GM18909 (cell line): ENCODE data around the gene GCGR.

ENCODE experiments used
- ATAC-seq: cut with Tn5 transposase; IDR thresholded peaks from one replicate; pipeline ENCODE4 v1.9.1; 2021; ENCODE audit warnings: mild to moderate bottlenecking; ENCODE audit not compliant: unreplicated experiment, poor library complexity

Gene GCGR

DNA sequence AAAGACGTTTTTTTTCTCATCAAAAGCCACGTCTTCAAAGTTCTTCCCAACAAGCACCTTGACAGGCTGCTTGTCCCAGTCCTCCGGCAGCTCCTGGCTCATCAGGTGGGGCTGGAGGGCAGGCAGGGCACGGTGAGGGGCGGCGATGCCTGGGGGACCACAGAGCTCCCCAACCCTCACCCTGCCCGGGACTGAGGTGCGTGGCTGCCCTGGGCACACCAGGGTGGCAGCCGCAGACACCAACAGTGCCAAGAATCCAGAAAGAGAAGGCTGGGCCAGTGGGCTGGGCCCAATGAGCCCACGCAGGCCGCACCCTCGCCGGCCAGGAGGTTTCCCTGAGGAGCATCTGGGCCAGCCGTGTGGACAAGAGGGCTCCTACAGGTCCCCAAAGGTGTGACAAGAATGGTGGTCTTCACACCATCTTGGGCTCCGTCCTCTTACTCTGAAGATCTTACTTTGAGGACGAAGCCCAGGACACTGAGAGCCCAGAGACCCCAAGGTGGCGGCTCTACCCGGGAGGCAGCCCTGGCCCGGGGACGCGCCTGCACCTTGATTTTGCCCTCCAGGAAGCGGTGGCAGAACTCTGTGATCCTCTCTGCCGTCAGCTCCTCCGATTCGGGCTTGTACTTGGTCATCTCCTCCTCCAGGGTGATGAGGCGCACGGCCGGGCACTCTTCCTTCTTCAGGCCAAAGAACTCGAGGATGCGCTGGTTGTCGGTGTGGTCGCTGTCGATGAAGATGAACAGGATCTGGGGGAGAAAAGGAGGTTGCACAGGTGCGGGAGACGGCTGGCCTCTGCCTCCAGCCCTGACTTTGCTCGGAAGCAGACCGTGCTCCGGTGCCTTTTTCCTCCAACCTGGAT lies 42.2 kb downstream of the GCGR start:
- no peak for ATAC-seq

DNA sequence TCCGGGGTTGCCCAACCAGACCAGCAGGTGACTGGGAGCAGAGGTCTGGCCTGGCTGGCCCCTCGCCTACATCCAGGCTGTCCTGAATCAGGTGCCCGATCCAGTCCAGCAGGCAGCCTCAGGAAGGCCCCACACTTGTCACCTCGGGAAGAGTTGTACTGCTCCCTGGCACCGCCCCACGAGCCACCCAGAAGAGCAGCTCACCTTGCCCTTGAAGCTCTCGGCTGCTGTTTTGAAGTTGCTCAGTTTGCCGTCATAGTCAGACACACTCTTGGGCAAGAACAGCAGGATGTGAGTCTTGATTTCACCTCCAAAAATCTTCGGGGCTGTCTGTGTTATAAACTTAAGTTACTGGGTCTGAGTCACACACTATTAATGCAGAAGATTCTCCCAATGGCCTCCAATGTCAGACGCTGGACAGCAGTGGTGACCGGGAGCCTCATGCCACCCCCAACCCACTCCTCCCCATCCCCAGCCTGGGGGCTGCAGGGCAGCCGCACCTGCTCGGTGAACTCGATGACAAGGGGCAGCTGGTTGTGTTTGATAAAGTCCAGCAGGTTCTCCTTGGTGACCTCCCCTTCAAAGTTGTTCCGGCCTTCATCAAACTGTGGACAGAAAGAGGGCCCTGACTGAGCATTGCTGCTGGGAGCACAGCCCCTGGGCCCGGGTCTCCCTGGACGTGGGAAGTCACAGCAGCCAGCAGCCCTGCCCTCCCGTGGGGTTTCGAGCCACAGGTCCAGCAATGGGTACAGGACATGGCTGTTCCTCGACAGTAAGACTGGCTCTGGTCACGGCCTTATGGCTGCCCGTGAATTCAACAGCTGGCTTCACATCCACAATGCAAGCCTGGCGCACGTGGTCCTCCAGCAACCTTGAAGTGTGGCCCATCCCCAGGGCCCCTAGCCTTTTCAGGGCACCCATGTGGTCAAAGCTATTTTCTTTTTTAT lies 43.1 kb downstream of the GCGR start:
- ATAC-seq = no peak

DNA sequence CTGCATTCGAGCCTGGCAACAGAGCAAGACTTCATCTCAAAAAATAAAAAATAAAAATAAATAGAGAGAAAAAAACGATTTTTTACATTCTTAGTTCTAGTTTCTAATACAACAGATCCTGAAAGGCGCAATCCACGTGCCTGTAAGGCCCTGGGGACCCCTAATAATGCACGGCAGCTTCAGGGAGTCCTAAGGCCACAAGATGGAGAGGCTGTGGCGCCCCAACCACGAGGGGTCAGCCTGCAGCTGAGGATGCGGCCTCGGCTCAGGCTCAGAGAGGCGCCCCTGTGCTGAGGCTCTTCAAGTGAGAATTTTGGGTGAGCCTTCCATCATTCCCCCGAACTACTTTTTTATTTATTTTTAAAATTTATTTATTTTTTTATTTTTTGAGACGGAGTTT lies 45.5 kb downstream of the GCGR start:
- no peak for ATAC-seq

DNA sequence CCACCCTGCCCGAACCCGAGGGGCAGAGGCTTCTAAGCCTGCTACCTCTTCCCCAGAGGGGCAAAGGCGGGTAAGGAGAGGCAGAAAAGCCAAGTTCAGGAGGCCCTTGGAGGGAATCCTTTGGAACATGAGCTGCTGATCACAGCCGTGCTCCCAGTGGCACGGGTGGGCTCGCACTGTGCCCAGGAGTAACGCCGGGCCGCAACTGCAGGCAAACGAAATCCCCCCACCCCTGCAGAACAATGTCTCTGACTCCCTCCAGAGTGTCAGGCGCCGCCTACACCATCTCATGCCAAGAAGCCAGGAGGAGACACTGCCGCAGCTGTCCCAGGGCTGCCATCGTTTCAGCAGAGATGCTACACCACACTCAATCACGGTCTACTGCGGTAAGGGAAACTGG lies 47.5 kb downstream of the GCGR start:
- no peak for ATAC-seq

DNA sequence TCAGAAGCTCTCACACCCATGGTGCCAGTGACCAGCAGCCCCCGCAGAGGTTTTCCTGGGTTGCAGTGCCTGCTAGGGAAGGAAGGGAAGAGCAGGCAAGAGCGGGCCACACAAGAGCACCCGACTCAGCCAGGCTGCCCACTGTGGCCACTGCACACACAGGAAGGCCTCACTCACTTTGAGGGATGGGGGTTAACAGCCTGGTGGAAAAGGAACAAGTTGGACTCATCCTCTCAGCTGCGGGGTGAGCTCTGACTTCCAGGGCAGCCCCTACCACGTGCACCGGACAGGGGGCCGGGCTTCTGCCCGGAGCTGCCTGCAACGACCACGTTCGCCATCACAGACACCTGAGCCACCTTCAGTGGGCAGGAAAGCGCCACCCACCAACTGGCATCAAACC lies 48.3 kb downstream of the GCGR start:
- no peak for ATAC-seq

DNA sequence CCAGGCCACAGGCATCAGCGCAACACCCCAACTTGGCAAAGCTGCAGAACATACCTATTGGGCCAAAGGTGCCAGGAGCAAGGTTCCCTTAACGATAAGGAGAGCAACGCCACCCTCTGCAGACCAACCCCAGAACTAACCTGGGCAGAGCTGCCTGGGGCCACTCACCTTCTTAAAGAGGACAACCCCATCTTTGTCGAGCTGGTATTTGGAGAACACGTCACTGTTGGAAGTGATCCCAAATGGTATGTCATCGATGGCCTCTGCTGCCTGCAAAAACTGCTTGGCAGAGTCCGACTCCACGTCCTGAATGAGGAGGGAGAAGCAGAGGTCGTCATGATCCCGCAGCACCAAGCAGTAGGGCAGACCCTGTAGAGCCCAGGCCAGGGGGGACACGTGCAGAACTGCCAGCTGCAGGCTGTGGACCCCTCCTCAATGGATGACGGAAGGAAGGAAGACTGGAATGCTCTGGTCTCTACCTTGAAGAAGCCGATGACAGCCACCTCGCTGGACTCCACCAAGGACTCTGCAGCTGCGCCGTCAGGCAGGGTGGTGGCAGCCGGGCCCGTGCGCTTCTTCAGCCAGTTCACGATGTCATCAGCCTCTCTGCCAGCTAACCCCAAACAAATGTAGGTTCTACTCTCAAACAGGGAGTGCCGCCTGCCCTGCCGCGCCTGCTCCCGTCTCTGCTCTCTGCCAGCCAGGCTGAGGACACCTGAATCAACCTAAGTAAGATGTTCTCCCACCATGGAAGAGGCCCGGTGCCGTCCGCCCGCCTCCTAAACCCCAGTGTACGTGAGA lies 51.2 kb downstream of the GCGR start:
- ATAC-seq = no peak

DNA sequence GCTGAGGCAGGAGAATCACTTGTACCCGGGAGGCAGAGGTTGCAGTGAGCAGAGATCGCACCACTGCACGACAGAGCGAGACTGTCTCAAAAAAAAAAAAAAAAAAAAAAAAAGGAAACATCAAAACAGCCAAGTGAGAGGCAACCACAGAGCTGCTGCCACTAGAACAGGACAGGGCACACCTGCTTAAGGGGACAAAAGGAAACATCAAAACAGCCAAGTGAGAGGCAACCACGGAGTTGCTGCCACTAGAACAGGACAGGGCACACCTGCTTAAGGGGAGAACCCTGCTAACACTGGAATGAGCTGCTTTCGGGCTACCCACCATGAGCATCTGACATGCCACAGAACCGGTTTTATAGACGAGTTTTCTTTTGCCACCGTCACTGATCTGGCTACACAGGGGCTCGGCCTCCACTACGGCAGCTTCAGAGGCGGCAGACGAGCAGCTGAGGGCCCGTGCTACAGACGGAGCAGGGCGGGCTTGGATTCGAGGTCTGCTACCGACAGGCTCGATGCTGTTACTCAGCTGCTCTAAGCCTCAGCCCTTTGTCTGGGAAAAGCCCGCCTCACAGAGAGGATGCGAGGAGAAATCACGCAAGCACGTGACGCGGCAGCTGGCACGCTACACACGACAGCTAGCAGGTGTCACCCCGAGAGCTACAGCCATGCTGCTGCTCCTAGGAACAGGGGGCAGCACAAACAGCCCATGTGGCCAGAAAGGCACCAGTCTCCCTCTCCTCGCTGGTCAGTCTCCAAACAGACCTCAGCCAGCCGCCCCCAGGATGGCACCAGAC lies 54.4 kb downstream of the GCGR start:
- no peak for ATAC-seq

DNA sequence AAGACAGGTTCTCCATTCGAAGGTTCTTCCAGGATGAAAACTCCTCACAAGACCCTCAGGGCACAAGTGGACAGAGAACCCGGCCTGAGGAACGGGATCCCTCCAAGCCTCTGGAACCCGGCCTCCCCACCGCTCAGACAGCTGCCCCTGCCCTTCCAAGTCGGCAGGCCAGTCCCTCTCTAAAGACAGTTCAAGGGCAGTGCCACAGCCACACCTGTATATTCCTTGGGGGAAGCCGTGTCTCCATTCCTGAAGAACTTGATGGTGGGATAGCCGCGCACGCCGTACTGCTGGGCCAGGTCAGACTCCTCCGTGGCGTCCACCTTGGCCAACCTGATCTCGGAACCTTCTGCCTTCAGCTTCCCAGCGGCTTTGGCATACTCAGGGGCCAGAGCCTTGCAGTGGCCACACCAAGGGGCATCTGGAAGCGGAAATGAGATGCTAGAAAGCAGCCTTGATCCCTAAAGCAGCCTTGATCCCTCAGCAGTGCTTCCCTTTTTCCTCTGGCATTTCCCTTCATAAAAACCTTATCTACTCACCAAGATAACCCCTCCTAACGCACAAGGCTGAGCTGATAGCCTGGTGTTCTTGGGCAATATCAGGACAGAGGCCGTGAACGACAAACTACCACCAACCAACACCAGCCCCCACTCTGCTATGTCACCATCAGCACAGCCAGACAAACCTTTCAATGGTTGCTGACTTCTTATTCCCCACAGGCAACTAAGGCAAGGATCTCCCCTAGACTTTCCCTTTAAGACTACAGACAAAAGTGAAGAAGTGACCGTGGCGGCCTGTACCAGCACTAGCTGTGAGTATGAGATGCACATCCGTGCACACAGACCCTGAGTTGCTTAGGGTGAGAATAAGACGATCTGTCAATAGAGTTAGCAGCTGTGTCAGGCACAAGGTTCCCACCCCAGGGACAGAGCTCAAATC lies 55.3 kb downstream of the GCGR start:
- ATAC-seq = no peak

DNA sequence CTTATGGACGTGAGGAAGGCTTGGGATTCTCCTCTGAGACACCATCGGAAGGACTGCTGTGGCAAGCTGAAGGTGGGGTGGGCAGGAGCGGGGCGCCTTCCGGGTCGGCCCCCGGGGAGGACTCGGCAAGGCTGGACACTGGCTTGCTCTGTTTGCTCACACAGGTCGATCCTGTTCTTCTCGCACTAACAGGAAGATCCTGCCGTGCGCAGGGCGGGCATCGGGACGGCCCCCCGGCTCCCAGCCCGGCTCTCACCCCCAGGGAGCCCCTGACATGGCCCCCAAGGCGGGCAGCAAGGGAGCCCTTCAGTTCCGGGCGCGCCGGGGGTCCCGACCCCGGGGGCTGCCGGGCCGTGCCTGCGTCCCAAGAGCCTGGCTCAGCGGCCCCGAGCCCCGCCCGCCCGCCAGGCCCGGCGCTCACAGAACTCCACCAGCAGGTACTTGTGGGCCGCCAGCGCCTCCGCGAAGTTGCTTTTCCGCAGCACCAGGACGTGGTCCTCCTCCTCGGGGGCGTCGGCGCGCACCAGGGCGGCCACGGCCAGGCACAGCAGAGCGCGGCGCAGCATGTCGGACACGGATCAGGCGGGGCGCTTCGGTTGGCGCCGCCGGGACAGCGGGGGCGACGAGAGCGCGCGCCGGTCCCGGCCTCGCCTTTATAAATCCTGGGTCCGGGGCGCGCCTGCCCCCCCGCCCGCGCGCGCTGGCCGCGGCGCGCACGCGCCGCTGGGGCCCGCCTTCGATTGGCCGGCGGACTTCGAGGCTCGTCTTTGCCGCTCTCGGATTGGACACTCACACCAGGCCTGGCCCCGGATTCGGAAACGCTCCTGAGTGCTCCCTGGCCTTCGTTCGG lies 56.2 kb downstream of the GCGR start, which contains the start of gene P4HB:
TSS of gene P4HB (minus strand) at position 630 of the 850 bp plus-strand sequence. CDS start at position 566, 64 bp downstream.
- peak; percentile 0 for ATAC-seq

DNA sequence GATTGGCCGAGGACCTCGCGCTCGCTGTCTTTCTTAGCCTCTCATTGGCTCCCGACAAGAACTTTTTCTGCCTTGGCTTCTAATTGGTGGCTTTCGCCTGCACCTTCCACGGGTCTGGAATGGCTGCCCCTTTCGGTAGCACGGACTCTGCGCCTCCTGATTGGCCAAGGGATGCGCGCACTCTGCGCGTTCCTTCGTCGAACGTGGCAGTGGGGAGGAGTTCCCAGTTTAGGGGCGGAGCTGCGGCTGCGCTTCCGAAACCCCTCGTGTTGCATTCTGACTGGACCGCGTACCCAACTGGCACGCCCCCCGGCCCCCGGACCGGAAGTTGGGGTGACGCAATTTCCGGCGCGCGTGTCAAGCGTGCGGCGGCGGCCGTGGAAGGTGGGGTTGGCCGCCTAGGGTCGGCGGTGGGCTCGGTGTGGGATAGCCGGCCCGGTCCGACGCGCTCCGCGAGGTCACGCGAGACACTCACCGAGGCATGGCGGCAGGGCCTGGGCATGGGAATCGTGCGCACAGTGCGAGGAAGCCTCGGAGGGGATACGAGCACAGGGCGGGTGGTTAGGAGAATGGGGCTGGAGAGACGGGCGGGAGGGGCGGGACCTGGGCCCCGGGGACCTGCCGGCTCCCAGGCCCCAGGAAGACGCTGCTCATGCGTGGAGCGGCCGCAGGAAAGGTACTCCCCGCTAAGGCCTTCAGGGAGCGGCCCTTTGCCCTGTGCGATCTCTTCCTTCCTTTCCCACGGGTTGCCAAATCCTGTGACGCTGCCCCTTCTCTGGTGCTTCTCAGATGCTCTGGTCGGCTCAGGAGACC lies 57.0 kb downstream of the GCGR start:
- peak; percentile 79 for ATAC-seq

DNA sequence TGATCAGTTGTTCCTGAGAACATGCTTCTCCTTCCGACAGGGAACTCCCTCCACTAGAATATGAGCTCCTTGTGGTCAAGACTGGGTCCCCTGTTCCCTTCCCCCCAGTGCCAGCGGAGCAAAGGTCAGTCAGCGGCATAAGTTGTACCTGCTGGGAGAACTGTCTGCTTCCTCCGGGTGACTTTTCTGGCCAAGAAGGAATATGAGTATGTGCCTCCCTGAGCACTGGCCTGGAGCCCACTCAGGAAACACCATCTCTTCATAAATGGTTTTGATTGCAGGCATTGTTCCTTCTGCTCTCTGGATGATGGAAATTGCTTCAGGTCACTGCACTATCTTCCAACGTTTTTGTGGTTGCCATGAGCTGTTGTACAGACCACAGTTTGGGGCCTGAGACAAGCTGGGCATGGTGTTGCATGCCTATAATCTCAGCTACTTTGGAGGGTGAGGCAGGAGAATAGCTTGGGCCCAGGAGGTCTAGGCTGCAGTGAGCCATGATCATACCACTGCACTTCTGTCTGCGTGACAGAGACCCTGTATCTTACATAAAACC lies 59.2 kb downstream of the GCGR start:
- ATAC-seq = no peak
